Measurements from ENCODE around the gene LRRC43. TPM values are rescaled to one million over a fixed set of nuclear protein-coding genes. Genes with fewer than 3 reads are reported as not detected.

LRRC43 gene
- total and polyA plus RNA-seq, 10 of the 15 experiments (the other 5 are each of a cell fraction or from before 2014, with no cell fraction given) = 0.23 TPM; not detected in 9

DNA sequence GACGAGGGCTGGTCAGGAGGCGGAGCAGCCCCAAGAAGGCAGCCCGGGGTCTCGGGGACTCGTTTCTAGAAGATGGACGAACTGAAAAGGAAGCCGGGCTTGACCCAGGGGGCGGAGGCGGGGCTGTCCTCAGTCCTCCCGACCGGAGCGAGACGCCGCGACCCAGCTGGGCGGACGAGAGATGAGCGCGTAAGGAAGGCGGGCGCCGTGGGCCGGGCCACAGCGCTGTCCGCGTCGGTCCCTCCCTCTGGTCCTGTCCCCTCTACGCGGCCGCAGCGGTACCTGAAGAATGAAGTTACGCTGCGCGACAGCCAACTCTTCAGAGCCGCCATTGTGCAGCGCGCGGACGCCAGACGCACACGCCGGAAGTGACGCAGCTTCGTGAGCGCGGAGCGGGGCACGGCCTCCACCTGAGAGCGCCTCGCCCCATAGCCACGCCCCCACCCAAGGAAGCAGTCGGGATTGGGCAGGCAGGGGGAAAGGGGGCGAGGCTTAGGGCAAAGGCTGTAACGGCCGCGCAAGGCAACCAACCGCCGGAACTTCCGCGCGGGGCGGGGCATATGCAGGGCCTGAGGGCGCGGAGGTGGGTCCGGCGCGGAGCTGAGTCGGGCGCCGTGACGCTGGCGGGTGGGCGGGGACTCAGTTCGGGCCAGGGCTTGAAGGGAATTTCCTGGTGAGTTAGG, 42.9 kb downstream of the LRRC43 start, which contains the start of gene DIABLO (continued):
- TF ChIP-seq, protein P1, sequence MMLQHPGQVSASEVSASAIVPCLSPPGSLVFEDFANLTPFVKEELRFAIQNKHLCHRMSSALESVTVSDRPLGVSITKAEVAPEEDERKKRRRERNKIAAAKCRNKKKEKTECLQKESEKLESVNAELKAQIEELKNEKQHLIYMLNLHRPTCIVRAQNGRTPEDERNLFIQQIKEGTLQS (IDR thresholded peaks at IDR 0.05; ENCODE audit: borderline replicate concordance, extremely low read depth, low read depth, low read length) = no peak
- TF ChIP-seq BRCA1 (IDR thresholded peaks at IDR 0.05; ENCODE audit: low read depth, low read length) (no peak), WRNIP1 (IDR thresholded peaks at IDR 0.05; ENCODE audit: borderline replicate concordance, low read depth, low read length) (no peak), SRF (IDR thresholded peaks at IDR 0.05; ENCODE audit: low read depth in 2 of 2, low read length in 2 of 2) (peak in 1 of 2 experiments; percentile 31; a peak in 2 of 4 replicates), SMC3 (IDR thresholded peaks at IDR 0.05; ENCODE audit: borderline replicate concordance, low read length) (no peak), RFX5 (IDR thresholded peaks at IDR 0.05; ENCODE audit: low read depth, low read length) (peak; percentile 62; the same call in 1 of the 2 replicates), GATAD2B (conservative IDR thresholded peaks at IDR 0.05; ENCODE audit: low read depth) (peak; percentile 61; the same call in 1 of the 2 replicates), PAX8 (IDR thresholded peaks at IDR 0.05) (no peak), POU2F2 (IDR thresholded peaks at IDR 0.05; ENCODE audit: borderline replicate concordance, low read depth, low read length) (peak; percentile 84), CBFB (IDR thresholded peaks at IDR 0.05; ENCODE audit: low read depth) (peak; percentile 68), POLR2AphosphoS2 (IDR thresholded peaks at IDR 0.05; ENCODE audit: low read depth, low read length) (peak; percentile 97), PAX5 (IDR thresholded peaks at IDR 0.05; ENCODE audit: borderline replicate concordance, low read depth, low read length) (peak; percentile 47; the same call in 1 of the 2 replicates), BACH1 (IDR thresholded peaks at IDR 0.05; ENCODE audit: borderline replicate concordance) (peak; percentile 79; the same call in 1 of the 2 replicates), NFYA (IDR thresholded peaks at IDR 0.05; ENCODE audit: borderline replicate concordance, low read depth, low read length) (no peak), SREBF2 (IDR thresholded peaks at IDR 0.05; ENCODE audit: low read length) (0 out of 2 replicates have a peak, but pooled peaks have one; percentile 36), HDAC2 (IDR thresholded peaks at IDR 0.05) (no peak), SPI1 (IDR thresholded peaks at IDR 0.05; ENCODE audit: borderline replicate concordance, insufficient read depth, low read depth, low read length) (no peak)
- TF ChIP-seq, protein P2, sequence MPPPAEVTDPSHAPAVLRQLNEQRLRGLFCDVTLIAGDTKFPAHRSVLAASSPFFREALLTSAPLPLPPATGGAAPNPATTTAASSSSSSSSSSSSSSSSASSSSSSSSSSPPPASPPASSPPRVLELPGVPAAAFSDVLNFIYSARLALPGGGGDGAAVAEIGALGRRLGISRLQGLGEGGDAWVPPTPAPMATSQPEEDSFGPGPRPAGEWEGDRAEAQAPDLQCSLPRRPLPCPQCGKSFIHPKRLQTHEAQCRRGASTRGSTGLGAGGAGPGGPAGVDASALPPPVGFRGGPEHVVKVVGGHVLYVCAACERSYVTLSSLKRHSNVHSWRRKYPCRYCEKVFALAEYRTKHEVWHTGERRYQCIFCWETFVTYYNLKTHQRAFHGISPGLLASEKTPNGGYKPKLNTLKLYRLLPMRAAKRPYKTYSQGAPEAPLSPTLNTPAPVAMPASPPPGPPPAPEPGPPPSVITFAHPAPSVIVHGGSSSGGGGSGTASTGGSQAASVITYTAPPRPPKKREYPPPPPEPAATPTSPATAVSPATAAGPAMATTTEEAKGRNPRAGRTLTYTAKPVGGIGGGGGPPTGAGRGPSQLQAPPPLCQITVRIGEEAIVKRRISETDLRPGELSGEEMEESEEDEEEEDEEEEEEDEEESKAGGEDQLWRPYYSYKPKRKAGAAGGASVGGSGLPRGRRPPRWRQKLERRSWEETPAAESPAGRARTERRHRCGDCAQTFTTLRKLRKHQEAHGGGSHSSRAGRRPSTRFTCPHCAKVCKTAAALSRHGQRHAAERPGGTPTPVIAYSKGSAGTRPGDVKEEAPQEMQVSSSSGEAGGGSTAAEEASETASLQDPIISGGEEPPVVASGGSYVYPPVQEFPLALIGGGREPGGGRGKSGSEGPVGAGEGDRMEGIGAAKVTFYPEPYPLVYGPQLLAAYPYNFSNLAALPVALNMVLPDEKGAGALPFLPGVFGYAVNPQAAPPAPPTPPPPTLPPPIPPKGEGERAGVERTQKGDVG (CRISPR knock-in tag; IDR thresholded peaks at IDR 0.05) = no peak
- TF ChIP-seq, protein P3, sequence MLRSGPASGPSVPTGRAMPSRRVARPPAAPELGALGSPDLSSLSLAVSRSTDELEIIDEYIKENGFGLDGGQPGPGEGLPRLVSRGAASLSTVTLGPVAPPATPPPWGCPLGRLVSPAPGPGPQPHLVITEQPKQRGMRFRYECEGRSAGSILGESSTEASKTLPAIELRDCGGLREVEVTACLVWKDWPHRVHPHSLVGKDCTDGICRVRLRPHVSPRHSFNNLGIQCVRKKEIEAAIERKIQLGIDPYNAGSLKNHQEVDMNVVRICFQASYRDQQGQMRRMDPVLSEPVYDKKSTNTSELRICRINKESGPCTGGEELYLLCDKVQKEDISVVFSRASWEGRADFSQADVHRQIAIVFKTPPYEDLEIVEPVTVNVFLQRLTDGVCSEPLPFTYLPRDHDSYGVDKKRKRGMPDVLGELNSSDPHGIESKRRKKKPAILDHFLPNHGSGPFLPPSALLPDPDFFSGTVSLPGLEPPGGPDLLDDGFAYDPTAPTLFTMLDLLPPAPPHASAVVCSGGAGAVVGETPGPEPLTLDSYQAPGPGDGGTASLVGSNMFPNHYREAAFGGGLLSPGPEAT (IDR thresholded peaks at IDR 0.05; ENCODE audit: low read depth) = peak; percentile 97
- TF ChIP-seq, protein P4, sequence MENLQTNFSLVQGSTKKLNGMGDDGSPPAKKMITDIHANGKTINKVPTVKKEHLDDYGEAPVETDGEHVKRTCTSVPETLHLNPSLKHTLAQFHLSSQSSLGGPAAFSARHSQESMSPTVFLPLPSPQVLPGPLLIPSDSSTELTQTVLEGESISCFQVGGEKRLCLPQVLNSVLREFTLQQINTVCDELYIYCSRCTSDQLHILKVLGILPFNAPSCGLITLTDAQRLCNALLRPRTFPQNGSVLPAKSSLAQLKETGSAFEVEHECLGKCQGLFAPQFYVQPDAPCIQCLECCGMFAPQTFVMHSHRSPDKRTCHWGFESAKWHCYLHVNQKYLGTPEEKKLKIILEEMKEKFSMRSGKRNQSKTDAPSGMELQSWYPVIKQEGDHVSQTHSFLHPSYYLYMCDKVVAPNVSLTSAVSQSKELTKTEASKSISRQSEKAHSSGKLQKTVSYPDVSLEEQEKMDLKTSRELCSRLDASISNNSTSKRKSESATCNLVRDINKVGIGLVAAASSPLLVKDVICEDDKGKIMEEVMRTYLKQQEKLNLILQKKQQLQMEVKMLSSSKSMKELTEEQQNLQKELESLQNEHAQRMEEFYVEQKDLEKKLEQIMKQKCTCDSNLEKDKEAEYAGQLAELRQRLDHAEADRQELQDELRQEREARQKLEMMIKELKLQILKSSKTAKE (IDR thresholded peaks at IDR 0.05; ENCODE audit: low read depth, poor library complexity, severe bottlenecking) = no peak
- TF ChIP-seq, protein P5, sequence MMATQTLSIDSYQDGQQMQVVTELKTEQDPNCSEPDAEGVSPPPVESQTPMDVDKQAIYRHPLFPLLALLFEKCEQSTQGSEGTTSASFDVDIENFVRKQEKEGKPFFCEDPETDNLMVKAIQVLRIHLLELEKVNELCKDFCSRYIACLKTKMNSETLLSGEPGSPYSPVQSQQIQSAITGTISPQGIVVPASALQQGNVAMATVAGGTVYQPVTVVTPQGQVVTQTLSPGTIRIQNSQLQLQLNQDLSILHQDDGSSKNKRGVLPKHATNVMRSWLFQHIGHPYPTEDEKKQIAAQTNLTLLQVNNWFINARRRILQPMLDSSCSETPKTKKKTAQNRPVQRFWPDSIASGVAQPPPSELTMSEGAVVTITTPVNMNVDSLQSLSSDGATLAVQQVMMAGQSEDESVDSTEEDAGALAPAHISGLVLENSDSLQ (IDR thresholded peaks at IDR 0.05) = peak; percentile 91

Measured in GM12878 (cell line).